Neural progenitor cell (in vitro differentiated cells): ENCODE data around the gene LBR. TPM values are rescaled to one million over a fixed set of nuclear protein-coding genes. Genes with fewer than 3 reads are reported as not detected.

Source experiments
- DNase-seq: peaks from one replicate; pipeline ENCODE4 v3.0.0-alpha.2; 2016; ENCODE audit warnings: low spot score
- H2AFZ ChIP-seq: fragments of 200-600 bp; sonication (generic); replicated peaks from 2 replicates; pipeline ENCODE4 v1.6.1; 2016; ENCODE audit warnings: antibody characterized with exemption
- H3F3A ChIP-seq: fragments of 200-600 bp; sonication (generic); 2 replicates; pipeline ENCODE4 v1.6.1; 2016; ENCODE audit warnings: antibody characterized with exemption, low read depth
- H3K27ac ChIP-seq: fragments of 200-600 bp; sonication (generic); 2 replicates; pipeline ENCODE4 v1.5.1; 2016; ENCODE audit warnings: mild to moderate bottlenecking
- H3K27me3 ChIP-seq: fragments of 200-600 bp; sonication (generic); 2 replicates; pipeline ENCODE4 v1.6.1; 2016; ENCODE audit warnings: mild to moderate bottlenecking, moderate library complexity
- H3K36me3 ChIP-seq: fragments of 200-600 bp; sonication (generic); 2 replicates; pipeline ENCODE4 v1.5.1; 2016
- H3K4me1 ChIP-seq: fragments of 200-600 bp; sonication (generic); 2 replicates; pipeline ENCODE4 v1.6.1; 2016; ENCODE audit warnings: mixed run types
- H3K4me2 ChIP-seq: fragments of 200-600 bp; sonication (generic); 2 replicates; pipeline ENCODE4 v1.6.1; 2016
- H3K4me3 ChIP-seq: fragments of 200-600 bp; sonication (generic); 2 replicates; pipeline ENCODE4 v1.5.1; 2016
- H3K79me2 ChIP-seq: fragments of 200-600 bp; sonication (generic); 2 replicates; pipeline ENCODE4 v1.6.1; 2016; ENCODE audit warnings: low read depth
- H3K9ac ChIP-seq: fragments of 200-600 bp; sonication (generic); 2 replicates; pipeline ENCODE4 v1.6.1; 2016
- H3K9me3 ChIP-seq: fragments of 200-600 bp; sonication (generic); 2 replicates; pipeline ENCODE4 v1.5.1; 2016; ENCODE audit warnings: low read depth
- H4K20me1 ChIP-seq: fragments of 200-600 bp; sonication (generic); 2 replicates; pipeline ENCODE4 v1.6.1; 2016; ENCODE audit warnings: low read depth
- H3K27ac Mint-ChIP-seq: 3 replicates; pipeline ENCODE4 v1.8.0; 2021; ENCODE audit warnings: mixed read lengths
- H3K27me3 Mint-ChIP-seq: 2 replicates; pipeline ENCODE4 v1.8.0; 2022; ENCODE audit warnings: low read depth, mild to moderate bottlenecking, inconsistent platforms, moderate library complexity, mixed read lengths; ENCODE audit not compliant: insufficient read depth
- H3K36me3 Mint-ChIP-seq: 3 replicates; pipeline ENCODE4 v1.8.0; 2021; ENCODE audit warnings: mixed read lengths
- H3K4me1 Mint-ChIP-seq: 3 replicates; pipeline ENCODE4 v1.8.0; 2021; ENCODE audit warnings: mixed read lengths
- H3K4me3 Mint-ChIP-seq: 3 replicates; pipeline ENCODE4 v1.8.0; 2021; ENCODE audit warnings: mild to moderate bottlenecking, moderate library complexity, mixed read lengths
- H3K9me3 Mint-ChIP-seq: 3 replicates; pipeline ENCODE4 v1.8.0; 2020; ENCODE audit warnings: mixed read lengths
- EZH2 ChIP-seq: fragments of 200-600 bp; sonication (generic); IDR thresholded peaks from 2 replicates; pipeline ENCODE4 v1.6.1; 2017; ENCODE audit warnings: antibody characterized with exemption, mild to moderate bottlenecking, moderate library complexity
- EZH2phosphoT487 ChIP-seq: fragments of 200-600 bp; sonication (generic); IDR thresholded peaks from 2 replicates; pipeline ENCODE4 v1.6.1; 2017; ENCODE audit warnings: antibody characterized with exemption
- total RNA-seq: library from RNA; depleted of rRNA; stranded (reverse); fragments of >200 nt; gene quantifications from 2 replicates; pipeline ENCODE4 v1.2.3, GENCODE V29; 2015; ENCODE audit warnings: low replicate concordance
- TF ChIP-seq, protein P1 (sequence below): fragments of 200-600 bp; sonication (generic); IDR thresholded peaks from 2 replicates; pipeline ENCODE4 v1.5.1; 2017; ENCODE audit warnings: antibody characterized with exemption, mild to moderate bottlenecking

LBR gene
- total RNA-seq, 1 donor from 2014 or later: 171 TPM

- no peaks in the 10 kb centered on the region for H3K4me1 ChIP-seq
- no peak for DNase-seq
- no peaks in the 10 kb centered on the region for H3K36me3 Mint-ChIP-seq
- no peak overlapping the region for H2AFZ ChIP-seq
- no peaks in the 10 kb centered on the region for H4K20me1 ChIP-seq
- H3K4me2 ChIP-seq: no peak overlapping the region
- peaks cover 12% of the 10 kb centered on the region for H3K4me1 Mint-ChIP-seq
- H3K9me3 Mint-ChIP-seq: peaks cover 2% of the 10 kb centered on the region
- TF ChIP-seq, protein P1, sequence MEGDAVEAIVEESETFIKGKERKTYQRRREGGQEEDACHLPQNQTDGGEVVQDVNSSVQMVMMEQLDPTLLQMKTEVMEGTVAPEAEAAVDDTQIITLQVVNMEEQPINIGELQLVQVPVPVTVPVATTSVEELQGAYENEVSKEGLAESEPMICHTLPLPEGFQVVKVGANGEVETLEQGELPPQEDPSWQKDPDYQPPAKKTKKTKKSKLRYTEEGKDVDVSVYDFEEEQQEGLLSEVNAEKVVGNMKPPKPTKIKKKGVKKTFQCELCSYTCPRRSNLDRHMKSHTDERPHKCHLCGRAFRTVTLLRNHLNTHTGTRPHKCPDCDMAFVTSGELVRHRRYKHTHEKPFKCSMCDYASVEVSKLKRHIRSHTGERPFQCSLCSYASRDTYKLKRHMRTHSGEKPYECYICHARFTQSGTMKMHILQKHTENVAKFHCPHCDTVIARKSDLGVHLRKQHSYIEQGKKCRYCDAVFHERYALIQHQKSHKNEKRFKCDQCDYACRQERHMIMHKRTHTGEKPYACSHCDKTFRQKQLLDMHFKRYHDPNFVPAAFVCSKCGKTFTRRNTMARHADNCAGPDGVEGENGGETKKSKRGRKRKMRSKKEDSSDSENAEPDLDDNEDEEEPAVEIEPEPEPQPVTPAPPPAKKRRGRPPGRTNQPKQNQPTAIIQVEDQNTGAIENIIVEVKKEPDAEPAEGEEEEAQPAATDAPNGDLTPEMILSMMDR: no peak
- TF ChIP-seq EZH2phosphoT487 (no peak), EZH2 (no peak)
- no peaks in the 10 kb centered on the region for H3K27me3 ChIP-seq
- no peak overlapping the region for H3K27ac Mint-ChIP-seq
- no peaks in the 10 kb centered on the region for H3K79me2 ChIP-seq
- H3K9ac ChIP-seq: no peak overlapping the region
- no peak overlapping the region for H3K4me3 ChIP-seq
- H3F3A ChIP-seq: no peaks in the 10 kb centered on the region
- H3K4me3 Mint-ChIP-seq: no peak overlapping the region
- peaks cover 3% of the 10 kb centered on the region for H3K27me3 Mint-ChIP-seq
- no peak overlapping the region for H3K27ac ChIP-seq
- H3K36me3 ChIP-seq: no peaks in the 10 kb centered on the region
- no peaks in the 10 kb centered on the region for H3K9me3 ChIP-seq
These were observed 43.8 kb upstream of the LBR start for GRCh38 chr1:225471453-225472301.

- Histone ChIP-seq H3K27ac (no peak overlapping the region), H3K27me3 (no peaks in the 10 kb centered on the region), H3F3A (no peaks in the 10 kb centered on the region), H3K9me3 (no peaks in the 10 kb centered on the region), H2AFZ (no peak overlapping the region), H3K4me1 (no peaks in the 10 kb centered on the region), H3K9ac (no peak overlapping the region), H3K4me2 (no peak overlapping the region), H3K36me3 (no peaks in the 10 kb centered on the region), H4K20me1 (no peaks in the 10 kb centered on the region), H3K79me2 (no peaks in the 10 kb centered on the region), H3K4me3 (no peak overlapping the region)
- Mint-ChIP-seq H3K27me3 (peaks cover 3% of the 10 kb centered on the region), H3K4me1 (peaks cover 13% of the 10 kb centered on the region), H3K36me3 (no peaks in the 10 kb centered on the region), H3K4me3 (no peak overlapping the region), H3K27ac (peak overlapping the region; percentile 46), H3K9me3 (no peaks in the 10 kb centered on the region)
- TF ChIP-seq EZH2: no peak
- TF ChIP-seq, protein P1: no peak
- TF ChIP-seq EZH2phosphoT487: no peak
- no peak for DNase-seq
These were observed 43.2 kb upstream of the LBR start for GRCh38 chr1:225471109-225471452.

- H3K9me3 Mint-ChIP-seq: no peaks in the 10 kb centered on the region
These were observed 42.6 kb upstream of the LBR start for GRCh38 chr1:225470211-225471108.

More at GRCh38 chr1:225470211-225471108, 42.6 kb upstream of the LBR start:
- H3K4me3 ChIP-seq: no peak overlapping the region
- H3K9me3 ChIP-seq: no peaks in the 10 kb centered on the region
- no peaks in the 10 kb centered on the region for H3K27me3 ChIP-seq
- H3K4me2 ChIP-seq: no peak overlapping the region
- Mint-ChIP-seq H3K27me3 (peaks cover 3% of the 10 kb centered on the region), H3K27ac (peak overlapping the region; percentile 76), H3K36me3 (no peaks in the 10 kb centered on the region), H3K4me1 (peaks cover 15% of the 10 kb centered on the region), H3K4me3 (no peak overlapping the region)
- no peaks in the 10 kb centered on the region for H4K20me1 ChIP-seq
- H3F3A ChIP-seq: peaks cover 2% of the 10 kb centered on the region
- no peak for DNase-seq
- no peaks in the 10 kb centered on the region for H3K36me3 ChIP-seq
- no peak overlapping the region for H3K9ac ChIP-seq
- no peak overlapping the region for H3K27ac ChIP-seq
- H2AFZ ChIP-seq: no peak overlapping the region
- H3K4me1 ChIP-seq: peaks cover 5% of the 10 kb centered on the region
- H3K79me2 ChIP-seq: no peaks in the 10 kb centered on the region
- TF ChIP-seq, protein P1: no peak
- TF ChIP-seq EZH2phosphoT487: no peak
- no peak for TF ChIP-seq EZH2
